22Rv1 (cell line): ENCODE results near the gene MYO1D.

Source experiments
- CTCF ChIP-seq: fragments of 450-650 bp; IDR thresholded peaks from 2 replicates; pipeline ENCODE4 v1.5.1; 2017; ENCODE audit warnings: mild to moderate bottlenecking
- ZFX ChIP-seq: fragments of 450-650 bp; IDR thresholded peaks from 2 replicates; pipeline ENCODE4 v1.6.1; 2017; ENCODE audit warnings: antibody characterized with exemption, borderline replicate concordance

DNA sequence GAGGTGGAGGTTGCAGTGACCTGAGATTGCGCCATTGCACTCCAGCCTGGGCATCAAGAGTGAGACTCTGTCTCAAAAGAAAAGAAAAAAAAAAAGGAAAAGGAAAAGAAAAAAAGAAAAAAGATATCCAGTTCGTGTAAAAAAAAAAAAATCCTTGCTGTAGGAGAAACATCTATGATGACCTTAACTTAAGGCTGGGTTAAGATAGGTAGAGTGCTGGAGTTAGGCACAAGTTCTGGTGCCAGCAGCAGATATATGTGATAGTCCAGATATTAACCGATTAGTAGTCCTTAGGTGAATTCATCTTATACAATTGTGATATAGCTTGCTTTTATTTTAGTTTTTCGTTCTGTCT, 415.4 kb downstream of the MYO1D start:
- no peak for TF ChIP-seq CTCF
- no peak for TF ChIP-seq ZFX
